ENCODE data around the gene CILP. TPM values are rescaled to one million over a fixed set of nuclear protein-coding genes. Genes with fewer than 3 reads are reported as not detected.
A peak's percentile ranks its signal among the peaks of the same experiment; 100 is the strongest.

CILP gene
- total and polyA plus RNA-seq, 11 donors = 0.76 to 58.5 (median 12.0) TPM

DNA sequence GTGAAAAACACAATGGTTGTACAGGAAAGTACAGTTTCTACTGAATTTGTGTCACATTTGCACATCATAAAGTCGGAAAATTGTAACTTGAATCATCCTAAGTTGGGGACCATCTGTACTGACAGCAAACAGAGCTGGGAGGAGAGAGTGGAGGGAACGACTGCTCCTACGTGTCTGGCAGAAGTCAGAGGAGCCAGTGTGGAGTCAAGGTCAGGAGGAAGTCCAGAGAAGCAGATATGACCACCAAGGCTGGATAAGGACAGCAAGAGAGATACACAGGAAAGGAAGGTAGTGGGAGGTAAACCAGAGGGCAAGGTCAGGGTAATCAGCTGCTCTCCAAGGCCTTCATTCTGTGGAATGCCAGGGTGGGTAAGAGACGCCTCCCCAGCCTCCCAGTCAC lies 2.7 kb upstream of the CILP start:
- WGBS, 4 donors = 69 to 84% (median 77%) methylated on average over 4 of the region's 4 CpGs

DNA sequence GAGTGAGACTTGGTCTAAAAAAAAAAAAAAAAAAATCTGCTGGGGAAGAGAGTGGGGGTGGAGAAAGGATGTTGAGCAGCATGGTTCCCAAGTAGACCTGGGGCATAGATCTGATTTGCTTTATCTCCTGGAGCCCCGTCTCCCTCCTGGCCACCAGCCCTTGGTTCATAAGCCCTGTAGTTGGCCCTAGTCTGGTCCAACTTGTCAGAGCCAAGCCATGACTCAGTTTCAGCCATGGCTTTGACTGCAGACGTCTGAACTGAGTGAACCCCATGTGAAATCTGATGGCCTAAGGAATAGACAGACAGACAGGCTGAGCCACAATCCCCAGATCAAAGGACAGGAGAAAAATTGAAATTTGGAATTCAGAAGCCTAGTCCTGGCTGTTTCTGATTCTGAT lies 2.0 kb upstream of the CILP start:
- peak in 2 of 4 donors; percentile 43 to 70 for ATAC-seq
- TF ChIP-seq, protein P1, sequence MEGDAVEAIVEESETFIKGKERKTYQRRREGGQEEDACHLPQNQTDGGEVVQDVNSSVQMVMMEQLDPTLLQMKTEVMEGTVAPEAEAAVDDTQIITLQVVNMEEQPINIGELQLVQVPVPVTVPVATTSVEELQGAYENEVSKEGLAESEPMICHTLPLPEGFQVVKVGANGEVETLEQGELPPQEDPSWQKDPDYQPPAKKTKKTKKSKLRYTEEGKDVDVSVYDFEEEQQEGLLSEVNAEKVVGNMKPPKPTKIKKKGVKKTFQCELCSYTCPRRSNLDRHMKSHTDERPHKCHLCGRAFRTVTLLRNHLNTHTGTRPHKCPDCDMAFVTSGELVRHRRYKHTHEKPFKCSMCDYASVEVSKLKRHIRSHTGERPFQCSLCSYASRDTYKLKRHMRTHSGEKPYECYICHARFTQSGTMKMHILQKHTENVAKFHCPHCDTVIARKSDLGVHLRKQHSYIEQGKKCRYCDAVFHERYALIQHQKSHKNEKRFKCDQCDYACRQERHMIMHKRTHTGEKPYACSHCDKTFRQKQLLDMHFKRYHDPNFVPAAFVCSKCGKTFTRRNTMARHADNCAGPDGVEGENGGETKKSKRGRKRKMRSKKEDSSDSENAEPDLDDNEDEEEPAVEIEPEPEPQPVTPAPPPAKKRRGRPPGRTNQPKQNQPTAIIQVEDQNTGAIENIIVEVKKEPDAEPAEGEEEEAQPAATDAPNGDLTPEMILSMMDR (IDR thresholded peaks at IDR 0.05) = no peak
- TF ChIP-seq POLR2A (IDR thresholded peaks at IDR 0.05) = no peak
- Histone ChIP-seq H3K4me3 (no peak overlapping the region), H3K36me3 (no peaks in the 10 kb centered on the region), H3K4me1 (peaks cover 0 to 48% (median 6%) of the 10 kb centered on the region in 12 donors), H3K27me3 (no peaks in the 10 kb centered on the region), H3K9me3 (no peaks in the 10 kb centered on the region), H3K27ac (no peak overlapping the region)
- intact Hi-C loops (cut with DNase I) = loop anchor here in 1 of 10 donors (10.0 kb wide), 1 partner anchor 172 kb away; no protein-coding TSS in a partner anchor
- DNase-seq = peak in 1 of 5 donors; percentile 61
- 61 to 80% (median 78%) methylated on average over 2 of the region's 2 CpGs for WGBS, 4 donors

More for the DNA sequence above, 2.7 kb upstream of the CILP start:
- TF ChIP-seq, protein P1 (IDR thresholded peaks at IDR 0.05) = no peak
- no peak for TF ChIP-seq POLR2A (IDR thresholded peaks at IDR 0.05)
- no peak overlapping the region for H3K4me3 ChIP-seq
- DNase-seq = no peak
- H3K27me3 ChIP-seq = no peaks in the 10 kb centered on the region
- H3K27ac ChIP-seq = no peak overlapping the region
- H3K9me3 ChIP-seq = no peaks in the 10 kb centered on the region
- intact Hi-C loops (cut with DNase I) = loop anchor here in 1 of 10 donors (10.0 kb wide), 1 partner anchor 171 kb away; no protein-coding TSS in a partner anchor
- H3K36me3 ChIP-seq = no peaks in the 10 kb centered on the region
- H3K4me1 ChIP-seq = peaks cover 0 to 42% (median 6%) of the 10 kb centered on the region in 12 donors
- ATAC-seq = no peak

DNA sequence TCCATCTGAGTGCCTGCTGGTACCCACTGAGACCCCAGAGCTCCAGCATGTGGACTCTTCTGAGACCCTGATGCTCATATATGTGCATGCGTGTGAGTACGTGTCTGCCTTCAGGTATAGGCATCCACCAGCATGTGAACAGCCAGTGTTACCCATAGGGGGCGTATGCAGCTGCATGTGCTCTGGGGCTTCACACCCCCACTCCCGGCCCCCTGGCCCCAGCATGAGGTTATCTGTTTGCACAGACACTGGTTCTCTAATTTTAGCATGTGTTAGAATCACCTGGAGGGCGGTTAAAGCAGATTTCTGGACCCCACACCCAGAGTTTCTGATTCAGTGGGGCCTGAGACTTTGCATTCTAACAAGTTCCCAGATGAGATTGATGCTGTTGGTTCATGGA lies 824 bp upstream of the CILP start:
- DNase-seq (no peak), ATAC-seq (no peak)
- peak overlapping the region in 6 of 12 donors; percentile 4 to 62 (median 48) for H3K27ac ChIP-seq
- intact Hi-C loops (cut with DNase I) = loop anchor here in 1 of 10 donors (10.0 kb wide), 1 partner anchor 173 kb away; no protein-coding TSS in a partner anchor
- TF ChIP-seq, protein P1 (IDR thresholded peaks at IDR 0.05) = peak in 7 of 12 donors; percentile 12 to 38 (median 21)
- TF ChIP-seq POLR2A (IDR thresholded peaks at IDR 0.05) = no peak
- no peak overlapping the region for H3K4me3 ChIP-seq
- no peaks in the 10 kb centered on the region for H3K27me3 ChIP-seq
- no peaks in the 10 kb centered on the region for H3K36me3 ChIP-seq
- H3K4me1 ChIP-seq = peaks cover 0 to 48% (median 6%) of the 10 kb centered on the region in 12 donors
- H3K9me3 ChIP-seq = no peaks in the 10 kb centered on the region
- 67 to 77% (median 72%) methylated on average over 5 of the region's 5 CpGs for WGBS, 4 donors

DNA sequence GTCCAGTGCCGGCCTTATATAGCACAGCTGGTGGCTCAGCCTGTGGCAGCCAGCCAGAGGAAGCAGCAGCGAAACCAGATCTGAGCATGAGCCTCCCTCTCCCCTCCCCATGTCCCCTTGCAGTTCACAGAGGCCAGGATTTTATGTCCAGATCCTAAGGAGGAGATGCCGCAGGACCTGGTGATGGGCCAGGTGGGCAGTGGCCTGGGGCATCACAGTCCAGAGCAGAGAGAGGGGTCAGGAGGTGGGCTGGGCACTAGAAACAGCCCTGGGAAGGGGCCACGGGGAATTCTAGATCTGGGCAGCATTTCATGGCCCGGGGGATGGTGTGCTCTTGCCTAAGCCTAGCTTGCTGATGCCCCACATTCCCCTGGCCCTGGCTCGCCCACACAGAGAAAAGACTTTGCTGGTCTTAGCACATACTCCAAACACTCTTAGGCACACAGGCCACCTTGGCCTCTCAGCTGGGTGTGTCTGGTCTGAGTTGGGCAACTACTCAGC lies 259 bp upstream of the CILP start:
- H3K36me3 ChIP-seq = no peaks in the 10 kb centered on the region
- H3K9me3 ChIP-seq = no peaks in the 10 kb centered on the region
- WGBS, 4 donors = 42 to 55% (median 49%) methylated on average over 6 of the region's 6 CpGs
- H3K27ac ChIP-seq = peak overlapping the region in 9 of 12 donors; percentile 4 to 62 (median 45)
- H3K4me3 ChIP-seq = peak overlapping the region in 2 of 12 donors; percentile 14 to 20
- DNase-seq (peak; percentile 33 to 76 (median 61)), ATAC-seq (peak in 3 of 4 donors; percentile 49 to 70 (median 59))
- peaks cover 0 to 48% (median 6%) of the 10 kb centered on the region in 12 donors for H3K4me1 ChIP-seq
- TF ChIP-seq POLR2A (IDR thresholded peaks at IDR 0.05) = no peak
- TF ChIP-seq, protein P1 (IDR thresholded peaks at IDR 0.05) = no peak
- no peaks in the 10 kb centered on the region for H3K27me3 ChIP-seq
- intact Hi-C loops (cut with DNase I) = loop anchor here in 1 of 10 donors (10.0 kb wide), 1 partner anchor 173 kb away; no protein-coding TSS in a partner anchor

Data from heart left ventricle (tissue), 16 donors.